GM19025 (cell line): ENCODE data around the gene SRPK2.
"Not testable (repeated sequence)": the region's sequence is repeated elsewhere in the genome, so short reads cannot be mapped to it uniquely, and the experiment has no call there.

Experiments
- ATAC-seq: cut with Tn5 transposase; IDR thresholded peaks from one replicate; pipeline ENCODE4 v1.9.1; 2021; ENCODE audit warnings: mild to moderate bottlenecking, low read depth, moderate library complexity; ENCODE audit not compliant: unreplicated experiment

SRPK2 gene

DNA sequence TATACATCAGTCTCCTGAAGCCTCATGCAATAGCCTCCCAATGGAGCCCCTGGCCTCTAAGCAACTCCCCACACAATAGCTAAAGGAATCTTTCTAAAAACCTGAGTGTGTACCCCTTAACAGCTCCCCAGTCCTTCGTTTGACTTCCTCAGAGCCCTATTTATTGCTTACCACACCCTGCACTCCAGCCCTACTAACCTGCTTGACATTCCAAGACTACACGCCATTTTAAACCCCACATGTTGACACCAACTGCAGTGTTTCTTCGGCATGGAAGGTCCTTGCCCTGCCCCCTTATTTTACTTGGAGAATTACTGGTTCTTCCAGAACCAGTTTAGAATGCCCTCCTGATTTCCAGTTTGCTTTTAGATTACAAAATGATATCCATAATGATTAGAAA, 10.8 kb downstream of the SRPK2 start:
- no peak for ATAC-seq

DNA sequence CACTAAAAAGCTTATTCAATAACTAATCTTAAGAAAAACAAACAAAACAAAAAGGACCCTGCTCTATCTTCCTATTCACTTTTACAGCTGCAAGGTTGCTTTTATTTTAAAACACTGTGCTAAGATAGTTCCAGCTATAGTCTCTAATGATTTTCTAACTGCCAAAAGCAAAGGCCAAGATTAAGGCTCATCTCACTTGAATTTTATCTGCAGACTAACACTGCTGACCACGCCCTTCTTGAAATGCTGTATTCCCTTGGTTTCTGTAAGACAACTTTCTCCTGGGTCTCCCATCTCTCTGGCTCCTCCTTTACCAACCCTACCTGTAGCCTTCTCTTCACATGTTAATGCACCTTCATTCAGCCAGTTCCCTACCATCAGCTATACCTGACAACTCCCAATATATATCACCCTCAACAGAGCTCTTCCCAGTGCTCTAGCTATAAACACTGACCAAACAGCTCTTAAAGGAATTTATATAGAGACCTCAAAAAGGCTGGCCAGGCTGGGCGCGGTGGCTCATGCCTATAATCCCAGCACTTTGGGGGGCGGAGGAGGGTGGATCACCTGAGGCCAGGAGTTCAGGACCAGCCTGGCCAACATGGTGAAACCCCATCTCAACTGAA, 11.7 kb downstream of the SRPK2 start:
- no peak for ATAC-seq

DNA sequence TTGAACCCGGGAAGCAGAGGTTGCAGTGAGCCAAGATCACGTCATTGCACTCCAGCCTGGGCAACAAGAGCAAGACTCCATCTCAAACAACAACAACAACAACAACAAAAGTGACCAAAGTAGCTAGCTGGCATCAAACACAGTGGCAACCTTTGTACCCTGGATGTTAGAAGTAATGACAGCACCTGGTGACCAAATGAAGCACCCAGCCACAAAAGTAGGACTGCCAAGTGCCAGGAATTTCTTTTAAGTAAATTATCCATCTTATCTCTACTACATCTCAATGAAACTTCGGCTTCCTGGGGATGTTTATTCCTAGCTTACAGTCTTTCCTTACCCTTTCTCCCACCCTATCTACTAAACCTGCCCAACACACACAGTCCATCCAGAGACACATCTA, 18.8 kb downstream of the SRPK2 start:
- ATAC-seq = no peak

DNA sequence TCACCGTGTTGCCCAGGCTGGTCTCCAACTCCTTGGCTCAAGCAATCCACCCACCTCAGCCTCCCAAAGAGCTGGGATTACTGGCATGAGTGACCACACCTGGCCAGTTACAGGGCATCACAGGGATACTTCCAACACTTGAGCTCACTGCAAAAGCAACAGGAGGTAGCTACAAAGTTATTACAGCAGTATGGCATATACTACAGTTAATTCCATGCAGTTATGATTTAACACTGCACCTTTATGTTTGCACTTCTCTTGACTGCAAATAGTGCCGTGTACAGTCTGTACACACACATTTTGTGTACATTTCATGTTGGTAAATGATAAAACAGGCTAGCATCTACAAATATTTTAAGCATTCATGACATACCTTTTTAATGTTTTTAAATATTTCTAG, 21.3 kb downstream of the SRPK2 start:
- no peak for ATAC-seq

DNA sequence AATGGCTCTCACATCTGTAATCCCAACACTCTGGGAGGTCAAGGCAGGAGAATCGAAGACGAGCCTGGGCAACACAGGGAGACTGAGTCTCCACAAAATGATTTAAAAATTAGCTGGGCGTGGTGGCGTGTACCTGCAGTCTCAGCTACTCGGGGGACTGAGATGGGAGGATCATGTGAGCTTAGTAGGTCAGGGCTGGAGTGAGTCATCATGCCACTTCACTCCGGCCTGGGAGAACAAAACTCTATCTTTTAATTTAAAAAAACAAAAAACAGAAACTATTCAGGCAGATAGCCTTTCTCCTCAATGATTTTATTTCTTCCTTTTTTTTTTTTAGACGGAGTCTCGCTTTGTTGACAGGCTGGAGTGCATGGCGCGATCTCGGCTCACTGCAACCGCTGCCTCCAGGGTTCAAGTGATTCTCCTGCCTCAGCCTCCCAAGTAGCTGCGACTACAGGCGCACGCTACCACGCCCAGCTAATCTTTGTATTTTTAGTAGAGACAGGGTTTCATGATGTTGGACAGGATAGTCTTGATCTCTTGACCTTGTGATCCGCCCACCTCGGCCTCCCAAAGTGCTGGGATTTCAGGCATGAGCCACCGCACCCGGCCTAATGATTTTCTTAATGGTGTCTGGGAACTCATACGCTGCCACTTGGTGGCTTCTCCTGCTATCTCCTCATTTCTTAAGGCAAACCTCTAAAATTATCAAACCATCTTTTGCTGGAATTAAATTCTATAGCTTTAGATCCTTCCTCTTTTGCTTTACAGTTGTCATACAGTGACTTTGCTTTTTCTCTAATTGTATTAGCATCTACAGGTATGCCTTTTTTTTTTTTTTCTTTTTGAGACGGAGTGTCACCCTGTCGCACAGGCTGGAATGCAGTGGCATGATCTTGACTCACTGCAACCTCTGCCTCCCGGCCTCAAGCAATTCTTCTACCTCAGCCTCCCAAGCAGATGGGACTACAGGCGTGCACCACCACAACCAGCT, 22.9 kb downstream of the SRPK2 start:
- ATAC-seq = no peak

DNA sequence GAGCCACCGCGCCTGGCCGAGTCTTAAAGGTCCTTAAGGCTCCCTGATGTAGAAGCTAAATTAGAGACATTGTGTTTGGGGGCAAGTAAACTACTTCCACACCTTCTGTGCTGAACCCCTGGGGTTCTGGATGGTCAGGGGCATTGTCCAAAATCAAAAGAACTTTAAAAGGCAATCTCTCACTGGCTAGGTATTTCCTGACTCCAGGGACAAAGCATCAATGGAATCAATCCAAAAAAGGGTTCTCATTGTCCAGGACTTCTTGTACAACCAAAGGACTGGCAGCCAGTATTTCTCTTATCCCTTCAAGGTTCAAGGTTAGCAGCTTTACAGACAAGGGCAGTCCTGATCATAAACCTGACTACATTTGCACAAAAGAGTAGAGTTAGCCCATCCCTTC, 24.0 kb downstream of the SRPK2 start:
- ATAC-seq = no peak

DNA sequence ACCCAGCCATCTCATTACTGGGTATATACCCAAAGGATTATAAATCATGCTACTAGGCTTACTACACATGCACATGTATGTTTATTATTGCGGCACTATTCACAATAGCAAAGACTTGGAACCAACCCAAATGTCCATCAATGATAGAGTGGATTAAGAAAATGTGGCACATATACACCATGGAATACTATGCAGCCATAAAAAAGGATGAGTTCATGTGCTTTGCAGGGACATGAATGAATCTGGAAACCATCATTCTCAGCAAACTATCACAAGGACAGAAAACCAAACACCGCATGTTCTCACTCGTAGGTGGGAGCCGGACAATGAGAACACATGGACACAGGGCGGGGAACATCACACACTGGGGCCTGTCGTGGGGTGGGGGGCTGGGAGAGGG, 25.1 kb downstream of the SRPK2 start:
- not testable (repeated sequence) for ATAC-seq

DNA sequence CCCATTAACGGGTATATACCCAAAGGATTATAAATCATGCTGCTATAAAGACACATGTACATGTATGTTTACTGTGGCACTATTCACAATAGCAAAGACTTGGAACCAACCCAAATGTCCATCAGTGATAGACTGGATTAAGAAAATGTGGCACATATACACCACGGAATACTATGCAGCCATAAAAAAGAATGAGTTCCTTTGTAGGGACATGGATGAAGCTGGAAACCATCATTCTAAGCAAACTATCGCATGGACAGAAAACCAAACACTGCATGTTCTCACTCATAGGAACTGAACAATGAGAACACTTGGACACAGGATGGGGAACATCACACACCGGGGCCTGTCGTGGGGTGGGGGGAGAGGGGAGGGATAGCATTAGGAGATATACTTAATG, 26.0 kb downstream of the SRPK2 start:
- not testable (repeated sequence) for ATAC-seq

DNA sequence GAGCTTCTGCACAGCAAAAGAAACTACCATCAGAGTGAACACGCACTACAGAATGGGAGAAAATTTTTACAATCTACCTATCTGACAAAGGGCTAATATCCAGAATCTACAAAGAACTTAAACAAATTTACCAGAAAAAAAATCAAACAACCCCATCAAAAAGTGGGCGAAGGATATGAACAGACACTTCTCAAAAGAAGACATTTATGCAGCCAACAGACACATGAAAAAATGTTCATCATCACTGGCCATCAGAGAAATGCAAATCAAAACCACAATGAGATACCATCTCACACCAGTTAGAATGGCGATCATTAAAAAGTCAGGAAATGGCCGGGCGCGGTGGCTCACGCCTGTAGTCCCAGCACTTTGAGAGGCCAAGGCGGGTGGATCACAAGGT, 26.7 kb downstream of the SRPK2 start:
- not testable (repeated sequence) for ATAC-seq

DNA sequence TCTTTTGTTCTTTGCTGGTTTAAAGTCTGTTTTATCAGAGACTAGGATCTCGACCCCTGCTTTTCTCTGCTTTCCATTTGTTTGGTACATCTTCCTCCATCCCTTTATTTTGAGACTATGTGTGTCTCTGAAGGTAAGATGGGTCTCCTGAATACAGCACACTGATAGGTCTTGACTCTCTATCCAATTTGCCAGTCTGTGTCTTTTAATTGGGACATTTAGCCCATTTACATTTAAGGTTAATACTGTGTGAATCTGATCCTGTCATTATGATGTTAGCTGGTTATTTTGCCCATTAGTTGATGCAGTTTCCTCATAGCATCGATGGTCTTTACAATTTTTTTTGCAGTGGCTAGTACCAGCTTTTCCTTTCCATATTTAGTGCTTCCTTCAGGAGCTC, 28.6 kb downstream of the SRPK2 start:
- not testable (repeated sequence) for ATAC-seq

DNA sequence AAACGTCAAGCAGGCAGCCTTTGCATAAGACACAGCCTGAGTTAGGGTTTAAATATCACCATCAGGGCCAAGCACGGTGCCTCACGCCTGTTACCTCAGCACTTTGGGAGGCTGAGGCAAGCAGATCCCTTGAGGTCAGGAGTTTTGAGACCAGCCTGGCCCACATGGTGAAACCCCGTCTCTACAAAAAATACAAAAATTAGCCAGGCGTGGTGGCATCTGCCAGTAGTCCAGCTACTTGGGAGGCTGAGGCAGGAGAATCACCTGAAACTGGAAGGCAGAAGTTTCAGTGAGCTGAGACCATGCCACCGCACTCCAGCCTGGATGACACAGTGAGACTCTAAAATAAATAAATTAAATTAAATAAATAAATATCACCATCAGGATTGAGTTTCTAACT, 33.0 kb downstream of the SRPK2 start:
- ATAC-seq = no peak

DNA sequence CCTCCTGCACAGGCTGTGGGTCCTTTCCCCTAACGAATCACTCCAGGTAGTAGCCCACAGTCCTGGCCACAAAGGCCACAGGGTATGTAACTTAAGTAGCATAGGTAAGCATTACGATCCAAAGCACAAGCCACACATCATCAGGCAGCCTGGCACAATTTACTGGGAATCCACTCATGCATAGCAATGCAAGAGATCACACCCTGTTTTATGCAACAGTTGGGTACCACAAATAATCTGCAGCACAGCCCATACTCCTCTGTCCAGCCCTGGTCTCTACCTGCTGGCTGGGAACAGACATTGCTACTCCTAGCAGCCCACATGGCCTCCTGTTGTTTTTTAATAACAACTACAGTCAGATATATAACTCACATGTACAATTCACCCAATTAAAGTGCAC, 34.3 kb downstream of the SRPK2 start:
- ATAC-seq = no peak

DNA sequence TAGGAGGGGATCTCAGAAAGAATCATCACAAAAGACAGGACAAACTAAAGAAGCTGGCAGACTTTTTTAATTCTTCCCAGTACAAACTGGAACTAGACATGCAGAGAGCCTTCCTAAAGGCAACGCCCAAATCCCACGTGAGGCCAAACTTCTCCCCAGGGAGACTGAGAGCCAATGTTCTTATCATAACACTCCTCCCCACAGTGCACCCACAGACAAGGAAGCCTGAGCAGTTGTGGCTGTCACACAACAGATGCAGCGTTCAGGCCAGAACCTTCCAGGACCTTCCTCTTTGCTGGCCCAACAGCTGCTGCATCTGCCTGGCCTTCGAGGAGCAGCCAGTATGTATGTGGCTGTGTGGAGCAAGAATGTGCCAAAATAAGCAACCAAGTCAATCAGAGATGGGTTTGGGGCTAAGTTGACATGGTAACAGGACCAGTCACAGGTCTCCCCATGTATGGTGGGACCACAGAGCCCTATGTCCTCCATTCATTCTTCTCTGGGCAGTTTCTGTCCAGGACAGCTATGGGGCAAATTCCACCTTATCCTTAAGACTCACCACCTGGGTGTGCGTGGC, 34.9 kb downstream of the SRPK2 start:
- ATAC-seq = no peak

DNA sequence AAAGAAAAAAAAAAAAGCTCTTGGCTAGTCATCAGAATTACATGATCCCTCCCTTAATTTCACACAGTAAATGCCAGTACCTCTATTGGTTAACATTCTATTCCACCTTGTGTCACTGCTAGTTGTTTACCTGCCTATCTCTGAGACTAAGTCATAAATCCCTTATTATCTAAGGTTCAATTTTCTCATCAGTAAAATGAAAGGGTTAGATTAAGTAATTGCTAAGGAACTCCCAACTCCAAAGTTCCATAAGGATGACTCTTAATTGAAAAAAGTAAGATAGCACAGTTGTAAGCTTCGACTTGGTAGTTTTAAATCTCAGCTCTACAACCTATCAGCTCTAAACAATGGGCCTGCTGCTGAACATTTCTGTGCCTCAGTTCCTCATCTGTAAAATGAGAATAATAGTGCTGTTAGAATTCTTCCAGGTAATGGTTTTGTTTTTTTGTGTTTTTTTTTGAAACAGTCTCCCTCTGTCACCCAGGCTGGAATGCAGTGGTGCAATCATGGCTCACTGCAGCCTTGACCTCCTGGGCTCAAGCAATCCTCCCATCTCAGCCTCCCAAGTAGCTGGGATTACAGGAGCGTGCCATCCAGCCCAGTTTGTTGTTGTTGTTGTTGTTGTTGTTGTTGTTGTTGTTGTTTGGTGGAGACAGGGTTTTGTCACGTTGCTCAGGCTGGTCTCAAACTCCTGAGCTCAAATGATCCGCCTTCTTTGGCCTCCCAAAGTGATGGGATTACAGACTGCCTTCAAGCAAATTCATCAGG, 35.6 kb downstream of the SRPK2 start:
- no peak for ATAC-seq

DNA sequence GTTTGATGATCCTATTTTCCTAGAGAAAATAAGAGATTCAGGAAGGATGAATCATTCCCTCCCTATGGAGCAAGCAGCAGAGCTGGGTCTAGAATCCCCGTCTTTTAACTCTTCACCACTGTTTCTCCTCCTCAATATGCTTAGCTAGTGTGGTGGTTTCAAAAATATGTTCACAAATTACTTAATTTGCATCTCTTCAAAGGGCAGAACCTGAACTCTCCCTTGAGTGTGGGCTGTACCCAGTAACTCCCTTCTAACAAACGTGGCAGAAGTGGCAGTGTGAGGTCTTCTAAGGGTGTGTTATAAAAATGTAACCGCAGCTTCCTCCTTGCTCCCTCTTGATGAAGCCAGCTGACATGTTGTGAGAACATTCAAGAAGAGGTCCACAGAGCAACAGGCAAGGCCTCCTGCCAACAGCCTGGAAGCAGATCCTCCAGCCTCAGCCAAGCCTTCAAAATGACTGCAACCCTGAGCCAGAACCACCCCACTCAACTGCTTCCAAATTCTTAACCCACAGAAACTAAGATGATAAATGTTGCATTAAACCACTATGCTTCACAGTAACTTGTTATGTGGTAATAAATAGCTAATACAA, 36.6 kb downstream of the SRPK2 start:
- peak; percentile 90 for ATAC-seq

DNA sequence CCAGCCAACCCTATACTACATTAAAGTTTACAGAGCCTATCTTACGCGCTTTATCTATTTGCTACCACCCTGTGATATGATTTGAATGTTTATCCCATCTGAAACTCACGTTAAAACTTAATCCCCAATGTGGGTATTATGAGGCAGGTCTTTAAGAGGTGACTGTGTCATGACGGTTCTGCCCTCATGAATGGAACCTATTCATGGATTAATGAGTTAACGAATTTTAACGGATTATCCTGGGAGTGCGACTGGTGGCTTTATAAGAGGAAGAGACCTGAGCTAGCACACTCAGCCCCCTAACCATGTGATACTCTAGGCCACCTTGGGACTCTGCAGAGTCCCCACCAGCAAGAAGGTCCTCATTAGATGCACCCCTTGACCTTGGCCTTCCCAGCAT, 37.8 kb downstream of the SRPK2 start:
- ATAC-seq = no peak

DNA sequence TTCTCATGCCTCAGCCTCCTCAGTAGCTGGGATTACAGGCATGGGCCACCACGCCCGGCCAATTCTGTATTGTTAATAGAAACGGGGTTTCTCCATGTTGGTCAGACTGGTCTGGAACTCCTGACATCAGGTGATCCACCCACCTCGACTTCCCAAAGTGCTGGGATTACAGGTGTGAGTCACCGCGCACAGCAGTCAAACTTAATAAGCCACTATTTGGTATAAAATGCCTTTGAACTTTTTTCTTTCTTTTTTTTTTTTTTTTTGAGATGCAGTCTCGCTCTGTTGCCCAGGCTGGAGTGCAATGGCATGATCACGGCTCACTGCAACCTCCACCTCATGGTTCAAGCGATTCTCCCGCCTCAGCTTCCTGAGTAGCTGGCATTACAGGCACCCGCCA, 40.5 kb downstream of the SRPK2 start:
- ATAC-seq = not testable (repeated sequence)

DNA sequence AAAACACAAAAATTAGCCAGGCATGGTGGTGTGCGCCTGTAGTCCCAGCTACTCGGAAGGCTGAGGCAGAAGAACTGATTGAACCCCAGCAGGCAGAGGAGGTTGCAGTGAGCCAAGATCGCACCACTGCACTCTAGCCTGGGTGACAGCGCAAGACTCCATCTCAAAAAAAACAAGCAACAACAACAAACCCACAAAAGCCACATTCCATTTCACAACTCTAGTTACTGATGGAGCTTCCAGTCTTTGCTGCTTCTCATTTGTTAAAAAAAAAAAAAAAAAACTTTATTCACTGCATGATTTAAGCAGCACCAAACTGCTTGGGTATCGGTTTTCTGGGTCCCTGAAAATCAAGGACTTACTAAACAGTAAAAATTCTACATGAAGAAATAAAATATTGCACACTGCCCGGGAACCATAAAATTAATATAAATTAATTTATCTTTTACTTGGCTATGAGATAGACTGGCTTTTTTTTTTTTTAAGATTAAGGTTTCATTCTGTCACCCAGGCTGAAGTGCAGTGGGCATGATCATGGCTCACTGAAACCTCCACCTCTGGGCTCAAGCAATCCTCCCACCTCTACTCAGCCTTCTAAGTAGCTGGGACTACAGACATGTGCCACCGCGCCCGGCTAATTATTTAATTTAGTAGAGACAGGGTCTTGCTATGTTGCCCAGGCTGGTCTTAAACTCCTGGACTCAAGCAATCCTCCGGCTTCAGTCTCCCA, 42.0 kb downstream of the SRPK2 start:
- no peak for ATAC-seq

DNA sequence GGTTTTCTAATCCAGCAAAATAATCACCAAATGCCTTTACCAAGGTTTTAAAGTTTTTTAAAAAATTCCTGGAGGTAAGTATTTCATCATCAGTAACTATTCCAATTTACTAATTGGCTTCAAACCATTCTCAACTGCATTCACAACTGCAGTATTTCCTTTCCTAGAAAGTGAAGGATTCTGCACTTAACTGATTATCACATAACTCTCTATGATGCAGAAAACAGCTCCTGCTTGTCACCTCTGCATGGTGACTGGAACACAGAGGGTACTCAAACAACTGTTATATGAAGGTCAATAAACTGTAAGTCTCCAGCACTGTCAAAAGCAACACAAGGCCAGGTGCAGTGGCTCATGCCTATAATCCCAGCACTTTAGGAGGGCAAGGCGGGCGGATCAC, 42.6 kb downstream of the SRPK2 start:
- ATAC-seq = no peak

DNA sequence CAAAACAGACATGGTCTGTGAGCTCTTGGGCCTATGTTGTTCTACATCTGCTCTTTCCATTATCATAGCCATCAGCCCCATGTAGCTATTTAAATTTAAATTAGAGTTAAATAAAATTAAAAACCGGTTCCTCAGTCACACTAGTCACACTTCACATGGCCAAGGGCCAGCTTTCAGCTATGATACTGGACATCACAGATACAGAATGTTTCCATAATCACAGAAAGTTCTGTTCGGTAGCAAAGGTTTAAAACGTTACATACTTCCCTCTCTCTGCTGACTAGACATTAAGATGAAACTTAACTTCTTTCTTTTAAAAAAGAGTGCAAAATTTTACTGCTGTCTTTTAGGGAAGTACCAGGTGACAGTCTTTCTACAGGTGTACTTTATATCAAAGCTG, 43.0 kb downstream of the SRPK2 start:
- ATAC-seq = no peak
